ENCODE measurements around the gene ARMCX6. TPM values are rescaled to one million over a fixed set of nuclear protein-coding genes. Genes with fewer than 3 reads are reported as not detected.

ARMCX6 gene
- total RNA-seq (2014; rRNA removed; shearing (Covaris generic)) (11.9 and 20.7 TPM in 2 replicates), total RNA-seq (2022) (26.0 and 30.8 TPM in 2 replicates), Bru-seq, nascent RNA (percentile 57 among the genes with signal in this experiment), BruChase-seq, experiment 1, labeled RNA remaining after a 6-hour chase (percentile 48 among the genes with signal in this experiment), BruChase-seq, experiment 2, labeled RNA remaining after a 2-hour chase (percentile 77 among the genes with signal in this experiment)
- long read RNA-seq, partial matches to known transcripts, result 2 of 15 reads
- long read RNA-seq, other reads (novel, unspliced or antisense), result 4 of 15 reads

DNA sequence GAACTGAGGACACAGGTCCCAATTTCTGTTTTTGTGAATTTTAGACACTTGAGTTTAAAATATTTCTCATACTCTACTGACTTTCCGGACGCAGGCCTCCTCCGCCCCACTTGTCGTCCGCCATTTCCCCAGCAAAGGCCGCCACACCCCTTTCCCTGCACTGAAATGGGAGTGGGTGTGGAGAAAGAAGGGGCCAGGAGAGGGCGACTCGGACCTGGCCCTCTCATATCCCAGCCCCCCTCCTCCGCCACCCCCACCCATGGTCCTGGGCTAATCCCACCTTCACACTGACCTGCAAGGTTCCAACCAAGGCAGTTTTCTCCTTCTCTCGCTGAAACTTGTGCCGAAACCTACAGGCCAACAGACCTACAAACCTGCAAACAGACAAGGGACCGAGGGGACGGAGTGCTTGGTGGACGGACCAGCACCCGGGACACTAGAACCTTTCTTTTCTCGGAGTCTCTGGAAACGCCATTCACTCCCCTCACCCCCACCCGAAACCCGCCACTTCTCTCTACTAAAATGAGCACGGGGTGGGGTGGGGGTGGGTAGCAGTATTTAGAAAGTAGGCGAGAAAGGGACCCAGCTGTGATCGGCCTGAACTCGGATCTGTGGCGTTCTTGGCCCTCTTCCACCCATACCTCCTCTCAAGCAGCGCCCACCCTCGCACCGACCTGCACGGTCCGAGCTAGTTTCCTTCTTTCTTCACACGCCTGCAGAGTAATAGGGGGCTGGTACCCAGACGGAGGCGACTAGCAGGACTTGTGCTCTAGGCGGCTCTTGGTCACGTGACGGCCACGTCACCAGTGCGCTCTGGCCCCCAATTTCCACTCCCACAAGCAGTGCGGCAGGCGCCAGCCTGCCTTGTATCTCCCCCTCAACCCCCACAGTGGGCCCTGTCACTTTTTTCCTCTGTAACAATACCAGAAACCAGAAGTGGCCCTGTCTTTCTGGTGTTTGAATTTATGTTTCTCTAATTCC, at the start of gene ARMCX6:
Gene ARMCX6, minus strand, starts transcription at position 790 of the 981 bp plus-strand sequence. CDS start 1,380 bp downstream, outside the sequence.
- Histone ChIP-seq H3K4me2 (ENCODE audit: low read length) (peak within 1 kb of the TSS; percentile 81), H3K79me2 (ENCODE audit: insufficient read depth, low read depth, low read length) (no peaks in the 10 kb centered on the region), H3K27ac (ENCODE audit: low read depth, low read length, poor library complexity, severe bottlenecking) (peak within 1 kb of the TSS; percentile 29), H4K20me1 (ENCODE audit: insufficient read depth, low read length) (no peaks in the 10 kb centered on the region), H3K4me3 (ENCODE audit: low read depth, low read length, poor library complexity, severe bottlenecking) (peak within 1 kb of the TSS; percentile 82), H3K36me3 (ENCODE audit: insufficient read depth, low read length) (no peaks in the 10 kb centered on the region), H2AFZ (ENCODE audit: low read length) (peak within 1 kb of the TSS; percentile 87), H3K4me1 (ENCODE audit: insufficient read depth, low read length, poor library complexity, severe bottlenecking) (peaks cover 24% of the 10 kb centered on the region), H3K9me2 (ENCODE audit: insufficient read depth, low read length) (no peaks in the 10 kb centered on the region), H3K9me3 (ENCODE audit: low read length) (no peaks in the 10 kb centered on the region)
- intact Hi-C loops (cut with micrococcal nuclease; ENCODE audit: unreplicated experiment), result no loop called here
- ChIA-PET CTCF (ENCODE audit: unreplicated experiment) (no interaction called here), POLR2A (no interaction called here)
- no peak for TF ChIP-seq EZH2phosphoT487 (IDR thresholded peaks at IDR 0.05; ENCODE audit: borderline replicate concordance, low read depth, low read length)
- TF ChIP-seq, protein P1, sequence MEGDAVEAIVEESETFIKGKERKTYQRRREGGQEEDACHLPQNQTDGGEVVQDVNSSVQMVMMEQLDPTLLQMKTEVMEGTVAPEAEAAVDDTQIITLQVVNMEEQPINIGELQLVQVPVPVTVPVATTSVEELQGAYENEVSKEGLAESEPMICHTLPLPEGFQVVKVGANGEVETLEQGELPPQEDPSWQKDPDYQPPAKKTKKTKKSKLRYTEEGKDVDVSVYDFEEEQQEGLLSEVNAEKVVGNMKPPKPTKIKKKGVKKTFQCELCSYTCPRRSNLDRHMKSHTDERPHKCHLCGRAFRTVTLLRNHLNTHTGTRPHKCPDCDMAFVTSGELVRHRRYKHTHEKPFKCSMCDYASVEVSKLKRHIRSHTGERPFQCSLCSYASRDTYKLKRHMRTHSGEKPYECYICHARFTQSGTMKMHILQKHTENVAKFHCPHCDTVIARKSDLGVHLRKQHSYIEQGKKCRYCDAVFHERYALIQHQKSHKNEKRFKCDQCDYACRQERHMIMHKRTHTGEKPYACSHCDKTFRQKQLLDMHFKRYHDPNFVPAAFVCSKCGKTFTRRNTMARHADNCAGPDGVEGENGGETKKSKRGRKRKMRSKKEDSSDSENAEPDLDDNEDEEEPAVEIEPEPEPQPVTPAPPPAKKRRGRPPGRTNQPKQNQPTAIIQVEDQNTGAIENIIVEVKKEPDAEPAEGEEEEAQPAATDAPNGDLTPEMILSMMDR (conservative IDR thresholded peaks at IDR 0.05; ENCODE audit: low read length), result peak; percentile 58; the same call in 1 of the 2 replicates
- DNase-seq (ENCODE audit: low spot score), result peak; percentile 80
- no TSS peak for BruUV-seq (replicated peaks)

DNA sequence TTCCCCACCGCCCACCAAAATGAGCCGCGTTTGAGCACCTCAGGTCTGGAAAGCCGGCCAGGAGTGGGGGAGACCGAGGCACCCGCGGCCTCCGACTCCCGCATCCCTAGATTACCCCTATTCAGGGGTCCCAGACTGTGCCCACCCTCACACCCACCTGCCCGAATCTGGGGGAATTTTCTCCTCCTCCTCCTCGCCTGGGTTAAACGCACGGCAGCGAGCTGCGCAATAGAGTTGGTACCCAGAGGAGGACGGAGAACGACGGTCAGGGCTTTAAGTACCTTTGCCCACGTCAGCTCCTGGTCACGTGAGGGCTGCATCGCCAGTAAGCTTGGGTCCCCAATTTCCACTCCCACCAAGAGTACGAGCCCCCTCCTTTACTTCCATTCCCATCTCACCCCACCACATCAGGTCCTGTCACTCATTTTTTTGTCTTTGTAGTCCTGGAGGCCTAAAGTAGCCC, 41.8 kb upstream of the ARMCX6 start, which contains the start of gene ARMCX2:
Gene ARMCX2, minus strand, starts transcription at position 250 of the 463 bp plus-strand sequence. CDS start 2,262 bp downstream, outside the sequence.
- ChIA-PET POLR2A (no interaction called here), CTCF (ENCODE audit: unreplicated experiment) (no interaction called here)
- Histone ChIP-seq H3K36me3 (ENCODE audit: insufficient read depth, low read length) (no peaks in the 10 kb centered on the region), H3K4me1 (ENCODE audit: insufficient read depth, low read length, poor library complexity, severe bottlenecking) (no peaks in the 10 kb centered on the region), H3K9me3 (ENCODE audit: low read length) (no peaks in the 10 kb centered on the region), H3K27ac (ENCODE audit: low read depth, low read length, poor library complexity, severe bottlenecking) (no peak within 1 kb of the TSS), H4K20me1 (ENCODE audit: insufficient read depth, low read length) (no peaks in the 10 kb centered on the region), H2AFZ (ENCODE audit: low read length) (no peak within 1 kb of the TSS), H3K79me2 (ENCODE audit: insufficient read depth, low read depth, low read length) (no peaks in the 10 kb centered on the region), H3K4me3 (ENCODE audit: low read depth, low read length, poor library complexity, severe bottlenecking) (no peak within 1 kb of the TSS), H3K9me2 (ENCODE audit: insufficient read depth, low read length) (no peaks in the 10 kb centered on the region), H3K4me2 (ENCODE audit: low read length) (no peak within 1 kb of the TSS)
- no TSS peak for BruUV-seq (replicated peaks)
- no peak for DNase-seq (ENCODE audit: low spot score)
- no peak for TF ChIP-seq EZH2phosphoT487 (IDR thresholded peaks at IDR 0.05; ENCODE audit: borderline replicate concordance, low read depth, low read length)
- TF ChIP-seq, protein P1 (conservative IDR thresholded peaks at IDR 0.05; ENCODE audit: low read length), result no peak
- intact Hi-C loops (cut with micrococcal nuclease; ENCODE audit: unreplicated experiment), result no loop called here

All from OCI-LY7 (cell line).